Stimulated activated CD8-positive, alpha-beta memory T cell treated with anti-CD3 and anti-CD28 coated beads, Interleukin-4, amount 100 ng/mL, for 4 hours (primary cell): ENCODE data around the gene SKP1.
A peak's percentile ranks its signal among the peaks of the same experiment; 100 is the strongest.

Source experiments
- DNase-seq, 2 donors: peaks; one replicate each; pipeline ENCODE4 v3.0.0-alpha.2; 2020; ENCODE audit warnings: low read depth in 2 of 2, low spot score in 1 of 2

SKP1 gene

DNA sequence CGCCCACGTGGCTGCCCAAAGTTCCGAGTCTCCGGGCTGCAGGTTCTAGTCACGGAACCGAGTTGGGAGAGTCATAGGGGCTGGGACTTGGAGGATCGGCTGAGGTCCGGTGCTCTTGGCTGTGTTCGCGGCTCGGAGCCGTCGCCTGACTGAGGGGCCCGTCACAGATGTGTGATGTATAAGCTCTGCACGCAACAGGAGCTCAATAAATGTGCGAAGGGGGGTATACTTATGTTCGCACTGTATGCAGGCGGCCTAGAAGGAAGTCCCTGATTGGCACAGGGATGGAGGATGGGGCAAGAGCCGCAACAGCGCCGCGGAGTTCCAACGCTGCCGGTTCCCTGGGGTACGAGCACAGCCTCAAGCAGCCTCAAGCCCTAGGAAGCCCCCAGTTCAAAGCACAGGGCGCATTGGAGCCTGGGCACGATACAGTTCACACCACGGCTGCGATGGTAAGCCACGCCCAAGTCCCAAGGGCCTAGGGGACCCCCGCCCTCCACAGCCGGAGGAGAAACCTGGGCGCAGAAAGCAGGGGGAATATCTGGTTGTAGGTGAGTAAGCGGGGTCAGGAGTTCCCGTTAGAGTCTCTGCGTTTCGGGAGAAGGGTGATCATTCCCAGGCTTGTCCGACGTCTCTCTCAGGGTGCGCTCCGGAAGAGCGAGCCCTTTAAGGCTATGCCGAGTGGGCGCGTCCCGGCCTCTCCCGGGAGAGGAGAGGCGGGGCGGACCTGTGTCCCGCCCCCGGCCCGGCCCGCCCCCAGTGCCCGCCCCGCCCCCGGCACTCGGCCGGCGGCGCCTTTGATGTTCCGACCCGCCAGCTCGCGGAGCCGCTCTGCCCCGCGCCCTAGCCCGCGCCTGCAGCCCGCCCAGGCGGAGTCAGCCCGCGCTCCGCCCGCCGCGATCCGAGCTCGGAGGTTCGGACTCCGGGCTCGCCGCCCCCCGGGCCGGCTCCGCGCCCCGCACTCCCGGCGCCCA, 62.6 kb downstream of the SKP1 start, which contains the start of gene TCF7:
TSS of gene TCF7 (plus strand) at position 780 of the 974 bp plus-strand sequence. CDS start 226 bp downstream, outside the sequence.
- DNase-seq, result peak in 1 of 2 donors; percentile 57

- no peak for DNase-seq
Observed at GRCh38 chr5:134113363-134113889, 63.3 kb downstream of the SKP1 start.

GRCh38 chr5:134112726-134113362, 63.9 kb downstream of the SKP1 start:
- DNase-seq, result no peak

DNA sequence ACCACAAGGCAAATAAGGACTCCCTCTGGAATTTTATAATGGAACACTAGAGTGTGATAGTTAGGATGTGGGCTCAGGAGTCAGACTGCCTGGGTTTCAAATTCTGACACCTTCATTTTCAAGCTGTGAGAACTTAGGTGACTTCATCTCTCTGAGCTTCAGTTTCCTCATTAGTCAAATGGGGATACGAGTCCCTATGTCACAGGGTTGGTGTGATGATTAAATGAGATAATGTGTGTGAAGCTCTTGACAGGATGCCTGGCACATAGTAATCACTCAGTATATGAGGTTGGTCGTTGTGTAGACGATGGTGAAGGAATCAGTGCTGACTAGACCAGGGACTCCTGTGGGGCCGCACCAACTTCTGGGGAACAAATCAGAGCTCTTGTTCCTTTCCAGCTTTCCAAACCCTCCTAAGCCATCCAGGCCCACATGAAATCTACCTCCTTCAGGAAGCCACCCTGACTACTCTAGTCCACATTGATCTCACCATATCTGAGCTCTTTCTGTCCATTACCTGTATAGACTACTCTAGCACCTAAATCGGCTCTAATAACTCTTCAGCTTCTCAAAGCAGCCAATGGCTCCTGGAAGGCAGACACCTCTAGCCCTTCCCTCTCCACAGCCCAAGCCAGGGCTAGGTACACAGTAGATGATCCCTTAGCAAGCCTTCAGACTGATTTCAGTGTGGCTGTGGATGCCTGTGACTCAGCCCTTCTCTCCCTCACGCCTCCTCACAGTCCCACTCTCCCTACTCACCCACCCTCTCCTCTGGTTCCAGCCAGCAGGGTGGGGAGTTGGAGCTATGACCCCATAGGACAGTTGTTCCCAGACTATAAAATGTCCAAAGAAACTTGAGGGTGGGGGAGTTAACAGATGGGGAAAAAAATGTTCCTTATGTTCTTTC, 64.8 kb downstream of the SKP1 start:
- no peak for DNase-seq

DNA sequence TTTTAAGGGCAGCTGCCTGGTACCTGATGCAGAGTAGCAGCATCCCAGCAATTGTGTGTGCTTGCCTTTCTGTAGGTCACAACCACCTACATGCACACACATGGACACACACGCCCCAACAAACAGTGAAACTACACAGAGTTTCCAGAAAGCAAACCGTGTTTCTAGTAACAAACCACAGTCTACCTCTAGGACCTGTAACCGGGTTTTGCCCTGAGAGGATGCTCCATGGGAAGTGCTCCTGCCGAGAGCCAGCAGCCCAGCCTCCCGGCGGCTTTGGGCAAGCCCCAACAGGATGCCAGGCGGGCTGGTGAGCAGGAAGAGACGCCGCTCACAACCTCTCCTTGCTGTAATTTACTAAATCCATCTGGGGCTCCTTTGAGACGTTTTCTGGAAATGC, 66.4 kb downstream of the SKP1 start:
- DNase-seq, result no peak

- no peak for DNase-seq
Observed at GRCh38 chr5:134107779-134108178, 69.0 kb downstream of the SKP1 start.

- DNase-seq, result no peak
Observed at GRCh38 chr5:134106991-134107701, 69.6 kb downstream of the SKP1 start.

DNA sequence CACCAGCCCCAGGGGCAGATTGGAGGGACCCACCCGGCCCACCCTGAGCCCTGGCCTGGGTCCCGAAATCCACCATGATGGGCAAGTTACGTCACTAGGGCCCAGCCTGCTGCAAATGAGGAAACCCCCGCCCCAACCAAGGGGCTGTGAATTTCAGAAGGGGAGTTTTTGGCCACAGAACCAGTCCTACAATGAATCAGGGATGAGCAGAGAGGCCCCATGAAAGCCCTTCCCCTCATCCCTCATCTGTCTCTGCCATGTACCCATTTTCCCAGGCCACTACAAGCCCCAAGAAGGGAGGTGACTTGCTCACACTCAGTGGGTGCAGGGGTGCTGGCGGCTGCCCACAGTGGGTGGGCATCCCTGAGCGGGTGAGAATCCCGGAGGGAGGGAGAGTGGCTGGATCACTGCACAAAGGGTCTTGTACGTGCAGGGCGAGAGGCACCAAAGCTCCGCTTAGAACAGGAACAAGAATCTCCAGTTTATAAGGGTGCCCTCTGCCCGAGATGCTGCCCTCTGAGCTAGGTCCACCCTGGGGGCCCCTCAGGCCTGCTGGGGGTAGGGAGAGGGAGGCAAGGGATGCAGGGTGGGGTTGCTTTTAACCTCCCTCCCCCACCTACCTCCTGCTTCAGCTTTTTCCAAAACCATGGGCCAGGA, 72.6 kb downstream of the SKP1 start:
- no peak for DNase-seq

DNA sequence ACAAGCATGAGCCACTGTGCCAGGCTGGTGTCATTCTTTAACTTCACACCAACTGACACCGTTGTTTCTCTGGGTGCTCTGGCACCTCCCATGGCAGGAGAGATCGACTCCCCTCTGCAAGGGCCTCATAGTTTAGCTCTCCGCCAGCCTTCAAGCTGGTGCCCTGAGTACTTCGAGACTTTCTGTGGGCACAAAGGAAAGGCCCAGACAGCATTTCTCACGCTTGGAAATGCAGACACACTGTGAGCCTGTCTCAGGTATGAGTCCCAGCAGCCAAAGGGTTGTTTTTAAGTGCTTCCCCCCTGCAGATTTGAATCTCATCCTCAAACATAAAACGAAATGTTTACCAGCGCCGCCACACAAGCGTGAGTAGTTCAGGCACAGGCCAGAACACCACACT, 73.4 kb downstream of the SKP1 start:
- no peak for DNase-seq

GRCh38 chr5:134101686-134102439, 74.9 kb downstream of the SKP1 start:
- peak; percentile 52 to 68 for DNase-seq

- peak; percentile 57 to 72 for DNase-seq
Observed at GRCh38 chr5:134100283-134101091, 76.3 kb downstream of the SKP1 start.

DNA sequence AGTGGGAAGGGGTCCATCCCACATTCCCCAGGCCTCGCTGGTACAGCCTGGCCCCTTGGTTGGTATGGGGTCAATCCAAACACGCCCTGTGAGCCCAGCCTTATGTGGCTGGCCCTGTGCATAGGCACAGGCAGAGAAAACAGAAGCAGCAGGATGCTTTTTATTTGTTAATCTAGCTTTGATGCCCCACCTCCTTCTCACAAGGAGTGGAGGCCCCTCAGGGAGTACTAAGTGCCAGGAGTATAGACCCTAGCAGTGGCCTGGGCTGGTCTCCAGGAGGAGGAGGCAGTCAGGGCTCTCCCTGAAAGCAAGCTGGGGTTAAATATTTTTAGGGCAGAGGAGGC, 76.8 kb downstream of the SKP1 start:
- no peak for DNase-seq

- no peak for DNase-seq
Observed at GRCh38 chr5:134099288-134099872, 77.4 kb downstream of the SKP1 start.
